ENCODE measurements around the gene FGF23. TPM values are rescaled to one million over a fixed set of nuclear protein-coding genes. Genes with fewer than 3 reads are reported as not detected.

Gene FGF23
- total and polyA plus RNA-seq, 4 donors = 0.10 to 0.83 (median 0.47) TPM; not detected in 1

GRCh38 chr12:4356041-4356327 is 23.5 kb downstream of the FGF23 start:
- H3K9ac ChIP-seq (ENCODE audit: low read depth in 1 of 2, low read length in 2 of 2) = no peak overlapping the region
- no peaks in the 10 kb centered on the region for H3K27me3 ChIP-seq (ENCODE audit: control insufficient read depth in 4 of 4, insufficient read depth in 4 of 4, low read length in 3 of 4)

GRCh38 chr12:4355156-4356040 is 24.1 kb downstream of the FGF23 start:
- Histone ChIP-seq H3K4me3 (ENCODE audit: low read depth in 1 of 3, low read length in 3 of 3) (no peak overlapping the region), H3K36me3 (ENCODE audit: control insufficient read depth in 4 of 4, insufficient read depth in 3 of 4, low read depth in 1 of 4, low read length in 3 of 4) (peaks cover 0 to 10% (median 2%) of the 10 kb centered on the region in 4 donors), H3K4me1 (ENCODE audit: control insufficient read depth in 4 of 4, insufficient read depth in 4 of 4, low read length in 3 of 4) (no peaks in the 10 kb centered on the region), H3K9ac (ENCODE audit: low read depth in 1 of 2, low read length in 2 of 2) (no peak overlapping the region), H3K27ac (ENCODE audit: low read depth in 1 of 2, low read length in 2 of 2) (no peak overlapping the region), H3K9me3 (ENCODE audit: control insufficient read depth in 4 of 4, low read length in 3 of 4) (no peaks in the 10 kb centered on the region), H3K27me3 (ENCODE audit: control insufficient read depth in 4 of 4, insufficient read depth in 4 of 4, low read length in 3 of 4) (no peaks in the 10 kb centered on the region)
- TF ChIP-seq ZBTB33 (IDR thresholded peaks at IDR 0.05) (no peak), GABPA (IDR thresholded peaks at IDR 0.05 in 1 of 2, conservative IDR thresholded peaks at IDR 0.05 in 1 of 2) (no peak), HNF4G (IDR thresholded peaks at IDR 0.05) (no peak), FOXA1 (IDR thresholded peaks at IDR 0.05) (no peak), MAX (IDR thresholded peaks at IDR 0.05) (no peak), RXRA (IDR thresholded peaks at IDR 0.05) (no peak), SP1 (IDR thresholded peaks at IDR 0.05) (no peak), REST (IDR thresholded peaks at IDR 0.05) (no peak), FOXA2 (IDR thresholded peaks at IDR 0.05) (no peak), CTCF (IDR thresholded peaks at IDR 0.05; ENCODE audit: low read depth, low read length, missing input control) (no peak), TAF1 (conservative IDR thresholded peaks at IDR 0.05) (no peak), RAD21 (IDR thresholded peaks at IDR 0.05) (no peak), EGR1 (IDR thresholded peaks at IDR 0.05; ENCODE audit: low read depth in 2 of 2) (no peak), NR2F2 (IDR thresholded peaks at IDR 0.05) (no peak)
- DNase-seq (ENCODE audit: low spot score) = no peak
- WGBS = 85% methylated on average over 3 of the region's 3 CpGs

More at GRCh38 chr12:4356041-4356327, 23.5 kb downstream of the FGF23 start:
- H3K4me3 ChIP-seq (ENCODE audit: low read depth in 1 of 3, low read length in 3 of 3) = no peak overlapping the region
- peak; percentile 38 for DNase-seq (ENCODE audit: low spot score)
- TF ChIP-seq GABPA (IDR thresholded peaks at IDR 0.05 in 1 of 2, conservative IDR thresholded peaks at IDR 0.05 in 1 of 2) = no peak
- peak in 1 of 2 donors; percentile 28 for TF ChIP-seq RAD21 (IDR thresholded peaks at IDR 0.05)
- H3K36me3 ChIP-seq (ENCODE audit: control insufficient read depth in 4 of 4, insufficient read depth in 3 of 4, low read depth in 1 of 4, low read length in 3 of 4) = peaks cover 0 to 10% (median 2%) of the 10 kb centered on the region in 4 donors
- H3K27ac ChIP-seq (ENCODE audit: low read depth in 1 of 2, low read length in 2 of 2) = no peak overlapping the region
- H3K4me1 ChIP-seq (ENCODE audit: control insufficient read depth in 4 of 4, insufficient read depth in 4 of 4, low read length in 3 of 4) = no peaks in the 10 kb centered on the region
- no peaks in the 10 kb centered on the region for H3K9me3 ChIP-seq (ENCODE audit: control insufficient read depth in 4 of 4, low read length in 3 of 4)
